Peyer's patch (tissue), 4 donors: ENCODE measurements around the gene AKAP13. TPM values are rescaled to one million over a fixed set of nuclear protein-coding genes. Genes with fewer than 3 reads are reported as not detected.

Experiments
- DNase-seq, 3 donors: peaks; one replicate each; pipeline ENCODE4 v3.0.0-alpha.2; 2017 to 2019
- H3K27ac ChIP-seq, 4 donors: fragments of 200-600 bp; sonication (generic); one replicate each; pipeline ENCODE4 v1.5.1; 2016 to 2019
- H3K27me3 ChIP-seq, 2 donors: fragments of 200-600 bp; sonication (generic); one replicate each; pipeline ENCODE4 v1.5.1; 2019
- H3K36me3 ChIP-seq, 3 donors: fragments of 200-600 bp; sonication (generic); one replicate each; pipeline ENCODE4 v1.5.1; 2016 to 2019
- H3K4me1 ChIP-seq, 4 donors: fragments of 200-600 bp; sonication (generic); one replicate each; pipeline ENCODE4 v1.5.1; 2016 to 2019
- H3K4me3 ChIP-seq, 4 donors: fragments of 200-600 bp; sonication (generic); 1 replicate in 3 of 4; 2 replicates in 1 of 4; pipeline ENCODE4 v1.5.1; 2016 to 2019; ENCODE audit warnings: mild to moderate bottlenecking in 1 of 4
- H3K9me3 ChIP-seq, 4 donors: fragments of 200-600 bp; sonication (generic); one replicate each; pipeline ENCODE4 v1.5.1; 2016 to 2019; ENCODE audit warnings: mild to moderate bottlenecking in 1 of 4
- CTCF ChIP-seq, 6 experiments: fragments of 450-650 bp in 4 of 6; fragments of 200-600 bp in 2 of 6; sonication (generic) in 1 of 6; IDR thresholded peaks; one replicate each; pipeline ENCODE4 v1.5.1; 2017 to 2019; ENCODE audit warnings: antibody characterized with exemption in 6 of 6, mild to moderate bottlenecking in 3 of 6, moderate library complexity in 1 of 6
- POLR2A ChIP-seq, 2 donors: fragments of 450-650 bp; IDR thresholded peaks; one replicate each; pipeline ENCODE4 v1.5.1; 2017; ENCODE audit warnings: antibody characterized with exemption in 2 of 2, mild to moderate bottlenecking in 2 of 2, moderate library complexity in 2 of 2
- total RNA-seq, 4 donors: library from RNA; depleted of rRNA; stranded (reverse); fragments of >200 nt; gene quantifications; one replicate each; pipeline ENCODE4 v1.1.0, GENCODE V29; 2016

AKAP13 gene
- total RNA-seq, 4 donors from 2014 or later: 166 to 742 (median 242) TPM

DNA sequence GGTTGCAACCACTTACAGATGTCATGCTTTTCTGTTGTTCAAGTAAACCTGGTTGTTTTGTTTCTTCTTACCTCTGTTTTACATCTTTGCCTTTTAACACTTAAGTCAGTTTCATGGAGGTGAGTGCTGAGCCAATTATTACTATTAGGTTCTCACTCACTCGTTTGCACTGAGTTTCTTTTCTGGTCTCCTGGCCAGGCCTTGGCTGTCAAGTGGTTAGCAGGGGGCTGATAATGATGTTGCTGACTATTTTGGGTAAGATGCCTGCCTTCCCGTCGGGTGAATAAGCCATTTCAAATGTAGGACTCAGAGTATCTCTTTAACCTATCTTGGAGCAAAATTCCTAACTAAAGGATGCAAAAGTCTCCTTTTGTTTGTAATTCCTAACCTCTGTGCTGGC is 335.9 kb downstream of the AKAP13 start:
- no peaks in the 10 kb centered on the region for H3K4me1 ChIP-seq
- H3K36me3 ChIP-seq: peaks cover 0 to 98% (median 0%) of the 10 kb centered on the region in 3 donors
- no peak overlapping the region for H3K4me3 ChIP-seq
- H3K27me3 ChIP-seq: no peaks in the 10 kb centered on the region
- H3K27ac ChIP-seq: no peak overlapping the region
- H3K9me3 ChIP-seq: no peaks in the 10 kb centered on the region
- DNase-seq: no peak
- TF ChIP-seq CTCF (IDR thresholded peaks at IDR 0.05) (no peak), POLR2A (IDR thresholded peaks at IDR 0.05) (no peak)

DNA sequence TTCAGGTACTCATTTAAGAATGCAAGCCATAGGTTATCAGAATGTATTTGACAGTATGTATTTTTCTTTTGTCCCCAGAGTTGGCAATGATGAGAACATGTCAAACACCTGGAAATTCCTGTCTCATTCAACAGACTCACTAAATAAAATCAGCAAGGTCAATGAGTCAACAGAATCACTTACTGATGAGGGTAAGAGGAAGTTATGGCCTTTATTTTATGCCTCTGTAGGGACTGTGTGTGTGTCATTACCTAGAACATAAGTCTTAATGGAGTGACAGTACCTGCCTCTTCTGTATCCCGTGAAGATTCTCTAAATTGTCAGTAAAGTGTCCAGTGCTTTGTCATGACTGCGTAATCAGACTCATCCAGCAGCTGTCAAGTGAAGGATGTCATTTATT is 336.8 kb downstream of the AKAP13 start:
- H3K4me3 ChIP-seq: no peak overlapping the region
- no peak for DNase-seq
- no peak overlapping the region for H3K27ac ChIP-seq
- no peak for TF ChIP-seq POLR2A (IDR thresholded peaks at IDR 0.05)
- TF ChIP-seq CTCF (IDR thresholded peaks at IDR 0.05): no peak
- H3K36me3 ChIP-seq: peaks cover 0 to 98% (median 0%) of the 10 kb centered on the region in 3 donors
- H3K27me3 ChIP-seq: no peaks in the 10 kb centered on the region
- H3K4me1 ChIP-seq: no peaks in the 10 kb centered on the region
- H3K9me3 ChIP-seq: no peaks in the 10 kb centered on the region

- TF ChIP-seq CTCF (IDR thresholded peaks at IDR 0.05): no peak
- TF ChIP-seq POLR2A (IDR thresholded peaks at IDR 0.05): no peak
- peak in 1 of 3 donors; percentile 42 for DNase-seq
- H3K27me3 ChIP-seq: no peaks in the 10 kb centered on the region
- H3K36me3 ChIP-seq: peaks cover 0 to 98% (median 0%) of the 10 kb centered on the region in 3 donors
- H3K4me1 ChIP-seq: no peaks in the 10 kb centered on the region
- H3K27ac ChIP-seq: peak overlapping the region in 1 of 4 donors; percentile 22
- no peaks in the 10 kb centered on the region for H3K9me3 ChIP-seq
- H3K4me3 ChIP-seq: no peak overlapping the region
Observed at GRCh38 chr15:85718271-85718971, 338.0 kb downstream of the AKAP13 start.

DNA sequence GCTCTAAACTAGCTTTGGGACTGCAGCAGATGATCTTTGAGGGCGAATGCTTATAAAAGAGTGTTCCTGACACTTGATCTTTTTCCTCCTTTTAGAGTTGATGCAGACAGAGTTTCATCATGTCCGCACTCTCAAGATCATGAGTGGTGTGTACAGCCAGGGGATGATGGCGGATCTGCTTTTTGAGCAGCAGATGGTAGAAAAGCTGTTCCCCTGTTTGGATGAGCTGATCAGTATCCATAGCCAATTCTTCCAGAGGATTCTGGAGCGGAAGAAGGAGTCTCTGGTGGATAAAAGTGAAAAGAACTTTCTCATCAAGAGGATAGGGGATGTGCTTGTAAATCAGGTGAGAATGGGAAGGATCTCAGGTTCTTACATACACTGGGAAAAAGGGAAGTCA is 338.6 kb downstream of the AKAP13 start:
- peak overlapping the region in 1 of 4 donors; percentile 22 for H3K27ac ChIP-seq
- no peak overlapping the region for H3K4me3 ChIP-seq
- TF ChIP-seq CTCF (IDR thresholded peaks at IDR 0.05) (no peak), POLR2A (IDR thresholded peaks at IDR 0.05) (no peak)
- H3K36me3 ChIP-seq: peaks cover 0 to 98% (median 0%) of the 10 kb centered on the region in 3 donors
- DNase-seq: no peak
- H3K4me1 ChIP-seq: no peaks in the 10 kb centered on the region
- no peaks in the 10 kb centered on the region for H3K9me3 ChIP-seq
- no peaks in the 10 kb centered on the region for H3K27me3 ChIP-seq

GRCh38 chr15:85722374-85723152 is 342.2 kb downstream of the AKAP13 start:
- no peak overlapping the region for H3K27ac ChIP-seq
- no peak for DNase-seq

More at GRCh38 chr15:85722374-85723152, 342.2 kb downstream of the AKAP13 start:
- Histone ChIP-seq H3K4me1 (peaks cover 0 to 18% (median 0%) of the 10 kb centered on the region in 4 donors), H3K4me3 (no peak overlapping the region), H3K36me3 (peaks cover 0 to 95% (median 0%) of the 10 kb centered on the region in 3 donors), H3K27me3 (no peaks in the 10 kb centered on the region), H3K9me3 (no peaks in the 10 kb centered on the region)
- TF ChIP-seq CTCF (IDR thresholded peaks at IDR 0.05) (no peak), POLR2A (IDR thresholded peaks at IDR 0.05) (no peak)
